Right atrium auricular region (tissue), 2 donors: ENCODE measurements around the gene VWA7. TPM values are rescaled to one million over a fixed set of nuclear protein-coding genes. Genes with fewer than 3 reads are reported as not detected.
A peak's percentile ranks its signal among the peaks of the same experiment; 100 is the strongest.
"Not testable (repeated sequence)": the region's sequence is repeated elsewhere in the genome, so short reads cannot be mapped to it uniquely, and the experiment has no call there.

ENCODE experiments used
- DNase-seq: peaks from one replicate; pipeline ENCODE4 v3.0.0-alpha.2; 2019; ENCODE audit warnings: low spot score
- H3K27ac ChIP-seq, 2 donors: fragments of 200-600 bp; sonication (generic); 1 replicate in 1 of 2; 2 replicates in 1 of 2; pipeline ENCODE4 v1.5.1; 2016 to 2019
- H3K27me3 ChIP-seq, 2 donors: fragments of 200-600 bp; sonication (generic); one replicate each; pipeline versions ENCODE4 v1.5.1 to v1.6.0; 2017 to 2019
- H3K36me3 ChIP-seq: fragments of 200-600 bp; sonication (generic); one replicate; pipeline ENCODE4 v1.5.1; 2016
- H3K4me1 ChIP-seq, 2 donors: fragments of 200-600 bp; sonication (generic); one replicate each; pipeline versions ENCODE4 v1.5.1 to v1.6.0; 2017 to 2019
- H3K4me3 ChIP-seq, 2 donors: fragments of 200-600 bp; sonication (generic); 1 replicate in 1 of 2; 2 replicates in 1 of 2; pipeline ENCODE4 v1.5.1; 2017 to 2019; ENCODE audit warnings: mild to moderate bottlenecking in 1 of 2, moderate library complexity in 1 of 2
- H3K9me3 ChIP-seq, 2 donors: fragments of 200-600 bp; sonication (generic); one replicate each; pipeline ENCODE4 v1.5.1; 2019
- total RNA-seq, 2 donors: library from RNA; depleted of rRNA; stranded (reverse); fragments of >200 nt; gene quantifications; one replicate each; pipeline ENCODE4 v1.1.0, GENCODE V29; 2016
- TF ChIP-seq, protein P1 (sequence below), 2 donors: fragments of 200-600 bp; sonication (generic); IDR thresholded peaks; one replicate each; pipeline ENCODE4 v1.5.1; 2019; ENCODE audit warnings: antibody characterized with exemption in 2 of 2

VWA7 gene
- total RNA-seq, 2 donors from 2014 or later = 4.1 to 7.5 TPM

DNA sequence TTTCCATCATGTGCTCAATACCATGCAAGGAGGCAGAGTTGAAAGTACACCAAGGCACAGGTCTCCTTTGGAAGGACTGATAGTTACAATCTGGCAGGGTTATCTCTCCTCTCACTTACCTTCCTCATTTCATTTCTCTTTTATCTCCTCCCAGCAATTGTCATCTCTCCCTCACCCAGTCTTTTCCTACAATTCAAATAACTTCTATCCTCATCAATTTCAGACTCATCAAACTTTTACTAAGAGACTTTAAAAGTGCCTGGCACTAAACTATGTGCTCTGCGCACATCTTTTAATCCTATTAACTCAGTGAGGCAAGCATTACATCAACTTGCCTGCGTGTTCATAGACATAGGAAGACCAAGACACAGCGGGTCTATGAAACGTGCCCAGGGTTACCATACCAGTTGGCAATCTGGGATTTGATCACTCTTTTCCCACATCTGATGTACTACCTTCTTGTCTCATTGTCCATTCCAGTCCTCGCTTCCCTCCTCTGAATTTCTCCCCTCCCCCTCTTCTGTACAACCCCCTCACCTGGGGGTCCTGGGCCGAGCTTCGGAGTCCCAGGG lies 17.3 kb upstream of the VWA7 start:
- Histone ChIP-seq H3K27ac (peak overlapping the region; percentile 88 to 94), H3K4me3 (peak overlapping the region; percentile 67 to 95), H3K27me3 (no peaks in the 10 kb centered on the region), H3K9me3 (no peaks in the 10 kb centered on the region), H3K4me1 (peaks cover 0 to 12% of the 10 kb centered on the region in 2 donors), H3K36me3 (peaks cover 6% of the 10 kb centered on the region)
- TF ChIP-seq, protein P1, sequence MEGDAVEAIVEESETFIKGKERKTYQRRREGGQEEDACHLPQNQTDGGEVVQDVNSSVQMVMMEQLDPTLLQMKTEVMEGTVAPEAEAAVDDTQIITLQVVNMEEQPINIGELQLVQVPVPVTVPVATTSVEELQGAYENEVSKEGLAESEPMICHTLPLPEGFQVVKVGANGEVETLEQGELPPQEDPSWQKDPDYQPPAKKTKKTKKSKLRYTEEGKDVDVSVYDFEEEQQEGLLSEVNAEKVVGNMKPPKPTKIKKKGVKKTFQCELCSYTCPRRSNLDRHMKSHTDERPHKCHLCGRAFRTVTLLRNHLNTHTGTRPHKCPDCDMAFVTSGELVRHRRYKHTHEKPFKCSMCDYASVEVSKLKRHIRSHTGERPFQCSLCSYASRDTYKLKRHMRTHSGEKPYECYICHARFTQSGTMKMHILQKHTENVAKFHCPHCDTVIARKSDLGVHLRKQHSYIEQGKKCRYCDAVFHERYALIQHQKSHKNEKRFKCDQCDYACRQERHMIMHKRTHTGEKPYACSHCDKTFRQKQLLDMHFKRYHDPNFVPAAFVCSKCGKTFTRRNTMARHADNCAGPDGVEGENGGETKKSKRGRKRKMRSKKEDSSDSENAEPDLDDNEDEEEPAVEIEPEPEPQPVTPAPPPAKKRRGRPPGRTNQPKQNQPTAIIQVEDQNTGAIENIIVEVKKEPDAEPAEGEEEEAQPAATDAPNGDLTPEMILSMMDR (IDR thresholded peaks at IDR 0.05) = no peak
- DNase-seq = no peak

DNA sequence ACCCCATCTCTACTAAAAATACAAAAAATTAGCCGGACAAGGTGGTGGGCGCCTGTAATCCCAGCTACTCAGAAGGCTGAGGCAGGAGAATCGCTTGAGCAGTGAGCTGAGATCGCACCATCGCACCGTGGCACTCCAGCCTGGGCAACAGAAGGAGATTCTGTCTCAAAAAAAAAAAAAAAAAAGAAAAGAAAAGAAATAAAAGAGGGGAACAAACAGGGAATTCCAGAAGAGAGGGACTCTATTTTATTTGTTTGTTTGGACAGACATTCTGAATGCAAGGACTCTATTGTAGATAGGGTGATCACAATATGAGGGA lies 16.8 kb upstream of the VWA7 start:
- peaks cover 0 to 12% of the 10 kb centered on the region in 2 donors for H3K4me1 ChIP-seq
- H3K4me3 ChIP-seq, H3K27ac ChIP-seq, H3K36me3 ChIP-seq, H3K27me3 ChIP-seq, H3K9me3 ChIP-seq, DNase-seq: not testable (repeated sequence)

DNA sequence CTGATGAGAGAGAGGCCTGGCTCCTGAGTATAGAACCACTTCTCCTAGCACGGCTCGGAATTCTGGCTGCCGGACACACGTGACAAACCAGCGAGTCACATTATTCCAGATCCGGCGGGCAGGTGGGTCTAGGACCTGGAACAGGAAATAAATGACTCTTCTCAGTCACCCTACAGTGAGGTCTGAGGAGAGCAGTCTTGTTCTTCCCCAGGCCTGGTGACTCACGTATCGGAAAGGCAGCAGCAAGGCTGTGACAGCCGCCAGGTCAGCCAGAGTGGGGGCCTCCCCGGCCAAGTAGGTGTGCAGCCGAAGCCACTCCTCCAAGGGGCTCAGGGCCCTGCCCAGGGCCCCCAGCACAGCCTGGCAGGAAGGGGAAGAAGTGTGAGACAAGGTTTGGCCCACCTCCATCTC lies 15.6 kb upstream of the VWA7 start:
- no peak overlapping the region for H3K4me3 ChIP-seq
- no peaks in the 10 kb centered on the region for H3K27me3 ChIP-seq
- peaks cover 6% of the 10 kb centered on the region for H3K36me3 ChIP-seq
- TF ChIP-seq, protein P1 (IDR thresholded peaks at IDR 0.05) = no peak
- no peaks in the 10 kb centered on the region for H3K9me3 ChIP-seq
- DNase-seq = no peak
- H3K27ac ChIP-seq = no peak overlapping the region
- H3K4me1 ChIP-seq = peaks cover 0 to 12% of the 10 kb centered on the region in 2 donors

DNA sequence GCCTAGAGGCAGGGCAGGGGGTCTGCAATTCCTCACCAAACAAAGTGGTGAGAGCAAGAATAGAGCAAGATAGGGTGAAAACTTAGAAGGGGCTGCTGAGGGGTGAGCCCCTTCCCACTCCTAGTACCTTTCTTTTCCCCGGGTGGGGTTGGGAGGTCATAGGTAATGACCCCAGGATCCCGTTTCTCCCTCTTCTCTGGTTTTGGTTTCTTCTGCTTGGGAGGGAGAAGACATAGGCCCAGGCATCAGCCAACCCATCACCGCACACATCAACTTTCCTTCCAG lies 14.9 kb upstream of the VWA7 start:
- Histone ChIP-seq H3K36me3 (peaks cover 10% of the 10 kb centered on the region), H3K9me3 (no peaks in the 10 kb centered on the region), H3K27me3 (no peaks in the 10 kb centered on the region), H3K27ac (no peak overlapping the region), H3K4me1 (peaks cover 0 to 12% of the 10 kb centered on the region in 2 donors), H3K4me3 (no peak overlapping the region)
- TF ChIP-seq, protein P1 (IDR thresholded peaks at IDR 0.05) = no peak
- DNase-seq = no peak

DNA sequence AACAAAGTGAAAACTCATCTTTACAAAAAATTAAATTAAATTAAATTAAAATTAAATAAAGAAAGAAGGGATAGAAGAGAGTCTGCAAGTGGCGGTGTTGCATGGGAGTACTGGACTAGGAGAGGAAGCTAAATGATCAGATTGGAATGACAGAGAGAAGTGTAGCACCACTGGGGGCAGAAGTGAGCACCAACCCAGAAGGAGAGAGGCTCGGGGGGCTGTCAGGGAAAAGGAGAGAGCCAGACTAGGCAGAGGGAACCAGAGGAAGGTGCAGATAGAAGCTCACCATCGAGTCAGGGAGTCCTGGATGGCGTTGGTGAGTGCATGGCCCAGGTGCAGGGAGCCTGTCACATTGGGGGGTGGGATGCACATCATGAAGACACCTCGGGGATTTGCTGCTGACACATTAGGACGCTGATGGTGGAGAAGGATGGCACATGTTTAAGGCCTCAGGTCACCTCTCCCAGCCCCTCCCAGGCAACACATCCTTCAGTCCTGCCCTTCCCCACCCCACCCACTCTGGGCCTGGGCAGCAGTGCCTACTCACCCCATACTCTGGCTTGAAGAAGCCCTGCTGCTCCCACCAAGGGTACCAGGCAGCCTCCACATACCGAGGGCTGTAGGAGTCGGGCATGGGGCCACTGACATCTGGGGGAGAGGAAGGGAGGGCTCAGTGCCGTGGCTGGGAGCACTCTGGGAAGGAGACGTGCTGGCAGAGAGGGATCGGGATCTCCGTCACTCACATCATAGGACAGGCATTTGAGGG lies 14.4 kb upstream of the VWA7 start:
- Histone ChIP-seq H3K4me1 (peaks cover 0 to 12% of the 10 kb centered on the region in 2 donors), H3K27me3 (no peaks in the 10 kb centered on the region), H3K9me3 (no peaks in the 10 kb centered on the region), H3K4me3 (no peak overlapping the region), H3K36me3 (peaks cover 10% of the 10 kb centered on the region), H3K27ac (no peak overlapping the region)
- no peak for DNase-seq
- TF ChIP-seq, protein P1 (IDR thresholded peaks at IDR 0.05) = peak in 1 of 2 donors; percentile 57

DNA sequence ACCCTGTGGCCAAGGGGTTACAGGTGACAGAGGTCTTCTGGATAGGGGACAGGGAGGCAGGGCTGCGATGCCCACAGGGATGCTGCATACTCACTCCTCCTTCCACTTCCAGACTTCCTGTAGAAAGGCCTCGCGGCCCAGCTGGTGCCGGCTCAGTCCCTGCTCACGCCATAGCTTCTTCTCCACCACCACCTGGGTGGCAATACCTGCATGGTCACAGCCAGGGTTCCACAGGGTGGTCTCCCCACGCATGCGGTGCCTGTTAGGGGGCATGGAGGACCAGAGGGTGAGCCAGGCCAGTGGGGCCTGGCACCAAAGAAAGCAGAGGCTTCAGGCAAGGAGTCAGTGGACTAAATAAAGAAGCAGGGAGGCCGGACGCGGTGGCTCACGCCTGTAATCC lies 8.3 kb upstream of the VWA7 start:
- Histone ChIP-seq H3K4me1 (no peaks in the 10 kb centered on the region), H3K27me3 (no peaks in the 10 kb centered on the region), H3K36me3 (peaks cover 54% of the 10 kb centered on the region), H3K27ac (no peak overlapping the region), H3K9me3 (no peaks in the 10 kb centered on the region), H3K4me3 (no peak overlapping the region)
- DNase-seq = no peak
- TF ChIP-seq, protein P1 (IDR thresholded peaks at IDR 0.05) = no peak
